Measurements from ENCODE around the gene RNASE9. TPM values are rescaled to one million over a fixed set of nuclear protein-coding genes. Genes with fewer than 3 reads are reported as not detected.
"Not testable (repeated sequence)": the region's sequence is repeated elsewhere in the genome, so short reads cannot be mapped to it uniquely, and the experiment has no call there.

The RNASE9 gene
- total RNA-seq, 2 experiments from 2014 or later = not detected

GRCh38 chr14:20601522-20601921 is 40.7 kb upstream of the RNASE9 start:
- CTCF ChIA-PET = no interaction called here
- Mint-ChIP-seq H3K4me1 (ENCODE audit: low read depth) (no peaks in the 10 kb centered on the region), H3K36me3 (ENCODE audit: low read depth) (no peaks in the 10 kb centered on the region), H3K27ac (no peak overlapping the region), H3K27me3 (no peaks in the 10 kb centered on the region), H3K9me3 (no peaks in the 10 kb centered on the region), H3K4me3 (no peak overlapping the region)
- TF ChIP-seq CTCF (IDR thresholded peaks at IDR 0.05) = no peak
- no peak for DNase-seq
- POLR2A ChIA-PET = no interaction called here
- intact Hi-C loops (cut with micrococcal nuclease) = no loop called here
- no peak for ATAC-seq

GRCh38 chr14:20597108-20597507 is 36.3 kb upstream of the RNASE9 start:
- Mint-ChIP-seq H3K27me3 (peaks cover 1% of the 10 kb centered on the region), H3K27ac (no peak overlapping the region), H3K9me3 (no peaks in the 10 kb centered on the region), H3K36me3 (ENCODE audit: low read depth) (no peaks in the 10 kb centered on the region), H3K4me3 (no peak overlapping the region), H3K4me1 (ENCODE audit: low read depth) (peaks cover 3% of the 10 kb centered on the region)
- DNase-seq (no peak), ATAC-seq (no peak)
- intact Hi-C loops (cut with micrococcal nuclease) = no loop called here
- CTCF ChIA-PET = interaction anchor here (1.1 to 1.6 kb wide), 2 partner anchors 12 to 13 kb away, joined by 4 to 6 read pairs; no protein-coding TSS in a partner anchor
- TF ChIP-seq CTCF (IDR thresholded peaks at IDR 0.05) = no peak
- POLR2A ChIA-PET = interaction anchor here (1.7 kb wide), 1 partner anchor 119 kb away, joined by 4 read pairs; no protein-coding TSS in a partner anchor

GRCh38 chr14:20595726-20596125 is 34.9 kb upstream of the RNASE9 start:
- H3K27ac Mint-ChIP-seq; H3K4me1 Mint-ChIP-seq (ENCODE audit: low read depth); H3K4me3 Mint-ChIP-seq; H3K27me3 Mint-ChIP-seq; POLR2A ChIA-PET; DNase-seq; H3K9me3 Mint-ChIP-seq; ATAC-seq; intact Hi-C loops (cut with micrococcal nuclease); H3K36me3 Mint-ChIP-seq (ENCODE audit: low read depth): not testable (repeated sequence)
- CTCF ChIA-PET = interaction anchor here (1.6 kb wide), 1 partner anchor 13 kb away, joined by 6 read pairs; no protein-coding TSS in a partner anchor

- TF ChIP-seq CTCF (IDR thresholded peaks at IDR 0.05) = no peak
These were observed 31.7 kb upstream of the RNASE9 start for GRCh38 chr14:20592574-20592973.

GRCh38 chr14:20591235-20591634 is 30.4 kb upstream of the RNASE9 start, which contains the start of gene RNASE12:
TSS of gene RNASE12 (minus strand) at chr14:20591376. CDS start at chr14:20590723, 653 bp downstream.
- ATAC-seq (no peak), DNase-seq (no peak)
- Mint-ChIP-seq H3K27me3 (peaks cover 1% of the 10 kb centered on the region), H3K9me3 (no peaks in the 10 kb centered on the region), H3K27ac (no peak within 1 kb of the TSS), H3K36me3 (ENCODE audit: low read depth) (no peaks in the 10 kb centered on the region), H3K4me3 (no peak within 1 kb of the TSS), H3K4me1 (ENCODE audit: low read depth) (peaks cover 5% of the 10 kb centered on the region)
- ChIA-PET CTCF (no interaction called here), POLR2A (no interaction called here)
- intact Hi-C loops (cut with micrococcal nuclease) = no loop called here
- no peak for TF ChIP-seq CTCF (IDR thresholded peaks at IDR 0.05)

More at GRCh38 chr14:20592574-20592973, 31.7 kb upstream of the RNASE9 start:
- no peak overlapping the region for H3K4me3 Mint-ChIP-seq
- DNase-seq = no peak
- ChIA-PET POLR2A (no interaction called here), CTCF (interaction anchor here (0.7 kb wide), 1 partner anchor 266 kb away, joined by 3 read pairs; no protein-coding TSS in a partner anchor)
- H3K27me3 Mint-ChIP-seq = peaks cover 1% of the 10 kb centered on the region
- H3K36me3 Mint-ChIP-seq (ENCODE audit: low read depth) = no peaks in the 10 kb centered on the region
- H3K27ac Mint-ChIP-seq = no peak overlapping the region
- intact Hi-C loops (cut with micrococcal nuclease) = no loop called here
- no peak for ATAC-seq
- no peaks in the 10 kb centered on the region for H3K9me3 Mint-ChIP-seq
- H3K4me1 Mint-ChIP-seq (ENCODE audit: low read depth) = peaks cover 5% of the 10 kb centered on the region
